GM12892 (cell line): ENCODE data around the gene MYBPC3.

Source experiments
- POLR2A ChIP-seq: IDR thresholded peaks from 2 replicates; pipeline ENCODE4 v1.6.1; 2011; ENCODE audit warnings: low read depth, low read length, control low read depth
- POLR2AphosphoS5 ChIP-seq: IDR thresholded peaks from 2 replicates; pipeline ENCODE4 v1.6.1; 2011; ENCODE audit warnings: low read depth, low read length, control low read depth
- TAF1 ChIP-seq: IDR thresholded peaks from 2 replicates; pipeline ENCODE4 v1.6.1; 2011; ENCODE audit warnings: low read depth, mild to moderate bottlenecking, control low read depth, low read length, borderline replicate concordance

- TF ChIP-seq TAF1 (no peak), POLR2A (no peak), POLR2AphosphoS5 (no peak)
Observed at GRCh38 chr11:47342036-47342803, 10.3 kb downstream of the MYBPC3 start.
